Embryonic facial prominence (tissue), 1 donor: Measurements from ENCODE around the gene APOBEC3C.
"Not testable (repeated sequence)": the region's sequence is repeated elsewhere in the genome, so short reads cannot be mapped to it uniquely, and the experiment has no call there.

ENCODE experiments used
- DNase-seq: peaks from one replicate; pipeline ENCODE4 v3.0.0-alpha.2; 2016; ENCODE audit errors: extremely low spot score

APOBEC3C gene

GRCh38 chr22:39061290-39061689 is 47.2 kb downstream of the APOBEC3C start:
- DNase-seq = not testable (repeated sequence)

GRCh38 chr22:39061951-39062350 is 47.9 kb downstream of the APOBEC3C start:
- DNase-seq = not testable (repeated sequence)

- not testable (repeated sequence) for DNase-seq
Measured at GRCh38 chr22:39063904-39064303, 49.8 kb downstream of the APOBEC3C start.

GRCh38 chr22:39066442-39067276 is 52.6 kb downstream of the APOBEC3C start:
- DNase-seq = not testable (repeated sequence)

GRCh38 chr22:39068033-39068785 is 54.2 kb downstream of the APOBEC3C start:
- DNase-seq = no peak
